Kidney epithelial cell (primary cell): ENCODE data around the gene NLK. TPM values are rescaled to one million over a fixed set of nuclear protein-coding genes. Genes with fewer than 3 reads are reported as not detected.

Source experiments
- DNase-seq: peaks from one replicate; pipeline ENCODE4 v3.0.0-alpha.2; 2010; ENCODE audit warnings: low read depth
- H3K27me3 ChIP-seq: 2 replicates; pipeline ENCODE4 v1.6.0; 2011; ENCODE audit warnings: low read length; ENCODE audit not compliant: control insufficient read depth, insufficient read depth
- H3K36me3 ChIP-seq: 2 replicates; pipeline ENCODE4 v1.5.1; 2011; ENCODE audit warnings: low read length; ENCODE audit not compliant: control insufficient read depth, insufficient read depth
- H3K4me3 ChIP-seq: 2 replicates; pipeline ENCODE4 v1.5.1; 2011; ENCODE audit warnings: low read depth, mild to moderate bottlenecking, control low read depth, low read length
- CTCF ChIP-seq: IDR thresholded peaks from 2 replicates; pipeline ENCODE4 v1.5.1; 2011; ENCODE audit warnings: mild to moderate bottlenecking, moderate library complexity, low read length, control low read depth, inconsistent platforms; ENCODE audit not compliant: insufficient read depth, poor library complexity, severe bottlenecking
- total RNA-seq: library from RNA; depleted of rRNA; stranded (reverse); fragments of >200 nt; gene quantifications from 2 replicates; pipeline ENCODE4 v1.2.3, GENCODE V29; 2015

Gene NLK
- total RNA-seq, 1 donor from 2014 or later = 12.9 TPM

- Histone ChIP-seq H3K27me3 (no peaks in the 10 kb centered on the region), H3K4me3 (no peak overlapping the region), H3K36me3 (no peaks in the 10 kb centered on the region)
- no peak for DNase-seq
- no peak for TF ChIP-seq CTCF
These were observed 132.0 kb downstream of the NLK start for GRCh38 chr17:28174352-28175046.

- Histone ChIP-seq H3K36me3 (no peaks in the 10 kb centered on the region), H3K4me3 (no peak overlapping the region), H3K27me3 (no peaks in the 10 kb centered on the region)
- TF ChIP-seq CTCF = no peak
- DNase-seq = no peak
These were observed 134.9 kb downstream of the NLK start for GRCh38 chr17:28177351-28177750.

- peak; percentile 29 for DNase-seq
- H3K4me3 ChIP-seq = no peak overlapping the region
- H3K27me3 ChIP-seq = no peaks in the 10 kb centered on the region
- no peaks in the 10 kb centered on the region for H3K36me3 ChIP-seq
- no peak for TF ChIP-seq CTCF
These were observed 136.3 kb downstream of the NLK start for GRCh38 chr17:28178800-28179199.

- Histone ChIP-seq H3K4me3 (no peak overlapping the region), H3K27me3 (no peaks in the 10 kb centered on the region), H3K36me3 (no peaks in the 10 kb centered on the region)
- no peak for DNase-seq
- TF ChIP-seq CTCF = no peak
These were observed 138.0 kb downstream of the NLK start for GRCh38 chr17:28180449-28180848.

- no peak for DNase-seq
- Histone ChIP-seq H3K27me3 (no peaks in the 10 kb centered on the region), H3K36me3 (no peaks in the 10 kb centered on the region), H3K4me3 (no peak overlapping the region)
- no peak for TF ChIP-seq CTCF
These were observed 139.1 kb downstream of the NLK start for GRCh38 chr17:28181568-28181967.

DNA sequence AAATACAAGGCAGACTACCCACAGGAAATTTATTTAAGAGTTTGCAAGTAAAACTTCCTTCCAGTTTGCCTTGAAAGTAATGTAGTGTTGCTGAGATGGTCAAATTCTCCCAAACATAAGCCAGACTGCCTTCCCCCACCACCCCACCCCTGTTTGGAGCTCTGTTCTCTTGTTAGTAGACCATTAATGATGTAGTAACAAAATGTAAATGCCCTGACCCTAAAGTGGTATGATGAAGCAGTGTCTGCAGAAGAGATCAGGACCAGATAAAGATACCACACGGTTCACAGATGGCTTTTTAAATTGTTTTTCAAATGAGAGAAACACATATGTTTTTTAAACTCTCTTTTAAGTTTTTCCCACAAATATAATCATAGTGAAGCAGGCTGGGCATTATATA, 140.1 kb downstream of the NLK start:
- no peak for TF ChIP-seq CTCF
- H3K36me3 ChIP-seq = no peaks in the 10 kb centered on the region
- no peak for DNase-seq
- no peaks in the 10 kb centered on the region for H3K27me3 ChIP-seq
- H3K4me3 ChIP-seq = no peak overlapping the region
